ENCODE measurements around the gene GPR89B.
"Not testable (repeated sequence)": the region's sequence is repeated elsewhere in the genome, so short reads cannot be mapped to it uniquely, and the experiment has no call there.

GPR89B gene

GRCh38 chr1:147928236-147929132 is at the start of gene GPR89B:
GPR89B (plus strand) TSS chr1:147928420; CDS start chr1:147928537, 117 bp downstream.
- POLR2A ChIA-PET, CTCF ChIA-PET: not testable (repeated sequence)
- DNase-seq (ENCODE audit: extremely low spot score) = peak; percentile 87

- TF ChIP-seq FOXA1 (IDR thresholded peaks at IDR 0.05) (no peak), L3MBTL2 (conservative IDR thresholded peaks at IDR 0.05) (no peak), SUZ12 (IDR thresholded peaks at IDR 0.05) (no peak), SP1 (IDR thresholded peaks at IDR 0.05) (no peak)
- POLR2A ChIA-PET = no interaction called here
- DNase-seq (ENCODE audit: extremely low spot score) = no peak
- CTCF ChIA-PET = no interaction called here
Observed at GRCh38 chr1:147879911-147880310, 48.3 kb upstream of the GPR89B start.

- TF ChIP-seq CTBP1 (IDR thresholded peaks at IDR 0.05; ENCODE audit: borderline replicate concordance) (no peak), FOXM1 (IDR thresholded peaks at IDR 0.05; ENCODE audit: borderline replicate concordance) (no peak), NFRKB (IDR thresholded peaks at IDR 0.05) (no peak), SP1 (IDR thresholded peaks at IDR 0.05) (no peak), ARNT (IDR thresholded peaks at IDR 0.05) (no peak), L3MBTL2 (conservative IDR thresholded peaks at IDR 0.05) (no peak), LEF1 (IDR thresholded peaks at IDR 0.05; ENCODE audit: borderline replicate concordance) (no peak), SUZ12 (IDR thresholded peaks at IDR 0.05) (no peak), FOXA1 (IDR thresholded peaks at IDR 0.05) (no peak), ELF4 (IDR thresholded peaks at IDR 0.05) (no peak), ZNF384 (IDR thresholded peaks at IDR 0.05) (no peak)
- CTCF ChIA-PET = no interaction called here
- POLR2A ChIA-PET = no interaction called here
- no peak for DNase-seq (ENCODE audit: extremely low spot score)
Observed at GRCh38 chr1:147882535-147882934, 45.7 kb upstream of the GPR89B start.

- TF ChIP-seq NFRKB (IDR thresholded peaks at IDR 0.05) (no peak), FOXA1 (IDR thresholded peaks at IDR 0.05) (no peak), SUZ12 (IDR thresholded peaks at IDR 0.05) (no peak), FOXK2 (IDR thresholded peaks at IDR 0.05) (no peak), ARNT (IDR thresholded peaks at IDR 0.05) (no peak), PKNOX1 (IDR thresholded peaks at IDR 0.05) (no peak), BHLHE40 (IDR thresholded peaks at IDR 0.05; ENCODE audit: borderline replicate concordance) (no peak), SP1 (IDR thresholded peaks at IDR 0.05) (no peak), ELF4 (IDR thresholded peaks at IDR 0.05) (no peak), LEF1 (IDR thresholded peaks at IDR 0.05; ENCODE audit: borderline replicate concordance) (no peak), HDGF (IDR thresholded peaks at IDR 0.05; ENCODE audit: borderline replicate concordance) (no peak), FOXM1 (IDR thresholded peaks at IDR 0.05; ENCODE audit: borderline replicate concordance) (no peak), L3MBTL2 (conservative IDR thresholded peaks at IDR 0.05) (no peak), CTBP1 (IDR thresholded peaks at IDR 0.05; ENCODE audit: borderline replicate concordance) (no peak), ZNF384 (IDR thresholded peaks at IDR 0.05) (no peak), TARDBP (IDR thresholded peaks at IDR 0.05) (no peak)
- ChIA-PET POLR2A (no interaction called here), CTCF (no interaction called here)
- DNase-seq (ENCODE audit: extremely low spot score) = peak; percentile 86
Observed at GRCh38 chr1:147890177-147890790, 37.9 kb upstream of the GPR89B start.

GRCh38 chr1:147891088-147891487 is 37.1 kb upstream of the GPR89B start:
- CTCF ChIA-PET = no interaction called here
- POLR2A ChIA-PET = no interaction called here
- DNase-seq (ENCODE audit: extremely low spot score) = no peak
- TF ChIP-seq LEF1 (IDR thresholded peaks at IDR 0.05; ENCODE audit: borderline replicate concordance) (no peak), TARDBP (IDR thresholded peaks at IDR 0.05) (no peak), ARNT (IDR thresholded peaks at IDR 0.05) (no peak), ELF4 (IDR thresholded peaks at IDR 0.05) (no peak), BHLHE40 (IDR thresholded peaks at IDR 0.05; ENCODE audit: borderline replicate concordance) (no peak), SUZ12 (IDR thresholded peaks at IDR 0.05) (no peak), PKNOX1 (IDR thresholded peaks at IDR 0.05) (no peak), FOXA1 (IDR thresholded peaks at IDR 0.05) (no peak), L3MBTL2 (conservative IDR thresholded peaks at IDR 0.05) (no peak), NFRKB (IDR thresholded peaks at IDR 0.05) (no peak)

- CTCF ChIA-PET = interaction anchor here (0.5 to 2.5 kb wide), 16 partner anchors 9 to 645 kb away, joined by 3 to 32 read pairs (median 4); partner anchors contain the start of genes ACP6 and GJA8
- POLR2A ChIA-PET = interaction anchor here (0.9 to 1.0 kb wide), 3 partner anchors 146 to 442 kb away, joined by 3 read pairs; no protein-coding TSS in a partner anchor
- no peak for DNase-seq (ENCODE audit: extremely low spot score)
- TF ChIP-seq FOXM1 (IDR thresholded peaks at IDR 0.05; ENCODE audit: borderline replicate concordance) = no peak
- TF ChIP-seq ELF4 (IDR thresholded peaks at IDR 0.05) = no peak
- no peak for TF ChIP-seq CTBP1 (IDR thresholded peaks at IDR 0.05; ENCODE audit: borderline replicate concordance)
- TF ChIP-seq TARDBP (IDR thresholded peaks at IDR 0.05) = no peak
- no peak for TF ChIP-seq LEF1 (IDR thresholded peaks at IDR 0.05; ENCODE audit: borderline replicate concordance)
- no peak for TF ChIP-seq FOXA1 (IDR thresholded peaks at IDR 0.05)
- no peak for TF ChIP-seq ARNT (IDR thresholded peaks at IDR 0.05)
- TF ChIP-seq L3MBTL2 (conservative IDR thresholded peaks at IDR 0.05) = no peak
- no peak for TF ChIP-seq SP1 (IDR thresholded peaks at IDR 0.05)
- no peak for TF ChIP-seq PKNOX1 (IDR thresholded peaks at IDR 0.05)
- no peak for TF ChIP-seq NFRKB (IDR thresholded peaks at IDR 0.05)
- no peak for TF ChIP-seq ZNF384 (IDR thresholded peaks at IDR 0.05)
- TF ChIP-seq HDGF (IDR thresholded peaks at IDR 0.05; ENCODE audit: borderline replicate concordance) = no peak
- no peak for TF ChIP-seq SUZ12 (IDR thresholded peaks at IDR 0.05)
Observed at GRCh38 chr1:147892216-147892615, 36.0 kb upstream of the GPR89B start.

Measured in HEK293T (cell line).